ENCODE measurements around the gene NAA50. TPM values are rescaled to one million over a fixed set of nuclear protein-coding genes. Genes with fewer than 3 reads are reported as not detected.
A peak's percentile ranks its signal among the peaks of the same experiment; 100 is the strongest.

Gene NAA50
- total RNA-seq, 1 experiment from 2014 or later: 989 TPM

DNA sequence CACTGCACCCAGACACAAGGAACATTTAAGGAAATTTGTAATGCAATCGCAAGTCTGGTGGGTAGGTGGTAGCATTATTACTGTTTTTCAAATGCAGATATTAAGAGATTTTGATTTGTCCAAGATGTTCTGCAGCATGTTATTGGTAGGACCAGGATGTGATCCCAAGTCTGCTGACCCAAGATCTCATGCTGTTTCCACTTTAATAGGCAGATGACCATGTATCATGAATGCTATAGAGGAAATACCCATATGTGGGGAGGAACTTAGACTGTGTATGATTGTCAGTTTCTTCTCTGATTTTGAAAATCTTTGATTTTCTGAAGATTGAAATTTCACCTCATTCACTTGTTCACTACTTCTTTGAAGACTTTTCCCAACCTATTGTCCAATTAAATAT, 29.5 kb upstream of the NAA50 start:
- Histone ChIP-seq H3K4me3 (ENCODE audit: low read length) (no peak overlapping the region), H3K79me2 (ENCODE audit: low read length) (peaks cover 4% of the 10 kb centered on the region; the same call in 1 of the 2 replicates), H3K4me2 (ENCODE audit: low read length) (no peak overlapping the region), H2AFZ (ENCODE audit: low read length) (no peak overlapping the region), H3K27ac (ENCODE audit: low read length) (no peak overlapping the region), H3K9me3 (ENCODE audit: low read length) (no peaks in the 10 kb centered on the region), H3K27me3 (ENCODE audit: low read length) (no peaks in the 10 kb centered on the region), H3K36me3 (ENCODE audit: low read depth, low read length) (0 out of 2 replicates have a peak, but pooled peaks cover 2% of the 10 kb centered on the region), H3K4me1 (ENCODE audit: insufficient read depth, low read length) (no peaks in the 10 kb centered on the region), H3K9ac (ENCODE audit: low read length) (no peak overlapping the region), H3K9me2 (replicated peaks; ENCODE audit: low read length) (no peaks in the 10 kb centered on the region), H4K20me1 (ENCODE audit: low read length) (no peaks in the 10 kb centered on the region), H3F3A (ENCODE audit: low read length, unreplicated experiment) (no peaks in the 10 kb centered on the region)
- ATAC-seq (no peak), DNase-seq (no peak)
- ChIA-PET CTCF (no interaction called here), POLR2A (ENCODE audit: unreplicated experiment) (no interaction called here)
- no TSS peak for BruUV-seq (replicated peaks)
- intact Hi-C loops (cut with micrococcal nuclease): no loop called here
- no peak for TF ChIP-seq EZH2phosphoT487 (IDR thresholded peaks at IDR 0.05; ENCODE audit: borderline replicate concordance, low read length)
- TF ChIP-seq EZH2 (IDR thresholded peaks at IDR 0.05; ENCODE audit: low read length, unreplicated experiment): no peak
- TF ChIP-seq, protein P1, sequence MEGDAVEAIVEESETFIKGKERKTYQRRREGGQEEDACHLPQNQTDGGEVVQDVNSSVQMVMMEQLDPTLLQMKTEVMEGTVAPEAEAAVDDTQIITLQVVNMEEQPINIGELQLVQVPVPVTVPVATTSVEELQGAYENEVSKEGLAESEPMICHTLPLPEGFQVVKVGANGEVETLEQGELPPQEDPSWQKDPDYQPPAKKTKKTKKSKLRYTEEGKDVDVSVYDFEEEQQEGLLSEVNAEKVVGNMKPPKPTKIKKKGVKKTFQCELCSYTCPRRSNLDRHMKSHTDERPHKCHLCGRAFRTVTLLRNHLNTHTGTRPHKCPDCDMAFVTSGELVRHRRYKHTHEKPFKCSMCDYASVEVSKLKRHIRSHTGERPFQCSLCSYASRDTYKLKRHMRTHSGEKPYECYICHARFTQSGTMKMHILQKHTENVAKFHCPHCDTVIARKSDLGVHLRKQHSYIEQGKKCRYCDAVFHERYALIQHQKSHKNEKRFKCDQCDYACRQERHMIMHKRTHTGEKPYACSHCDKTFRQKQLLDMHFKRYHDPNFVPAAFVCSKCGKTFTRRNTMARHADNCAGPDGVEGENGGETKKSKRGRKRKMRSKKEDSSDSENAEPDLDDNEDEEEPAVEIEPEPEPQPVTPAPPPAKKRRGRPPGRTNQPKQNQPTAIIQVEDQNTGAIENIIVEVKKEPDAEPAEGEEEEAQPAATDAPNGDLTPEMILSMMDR (conservative IDR thresholded peaks at IDR 0.05; ENCODE audit: low read depth, low read length): no peak

DNA sequence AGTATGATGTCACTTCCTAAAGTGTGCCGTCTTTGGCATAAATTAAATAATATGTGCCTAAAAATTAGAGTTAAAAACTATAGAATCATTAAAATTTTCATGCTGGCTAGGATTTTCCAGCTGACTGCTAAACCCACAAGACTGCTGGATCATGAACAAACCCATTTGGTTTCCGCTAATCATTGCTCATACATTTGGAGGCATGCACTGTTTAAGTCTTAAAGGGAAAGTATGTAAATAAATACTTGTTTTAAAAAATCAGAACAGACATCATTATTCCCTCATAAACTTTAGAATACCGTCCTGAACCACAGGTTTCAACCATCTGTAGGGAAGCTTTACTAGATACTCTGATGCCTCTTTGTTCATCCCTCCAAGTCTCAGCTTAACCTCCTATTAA, 27.3 kb upstream of the NAA50 start:
- Histone ChIP-seq H2AFZ (ENCODE audit: low read length) (no peak overlapping the region), H3K4me3 (ENCODE audit: low read length) (no peak overlapping the region), H3K4me1 (ENCODE audit: insufficient read depth, low read length) (peaks cover 8% of the 10 kb centered on the region), H3K9me3 (ENCODE audit: low read length) (no peaks in the 10 kb centered on the region), H3K9me2 (replicated peaks; ENCODE audit: low read length) (no peaks in the 10 kb centered on the region), H3K79me2 (ENCODE audit: low read length) (peaks cover 4% of the 10 kb centered on the region; the same call in 1 of the 2 replicates), H3K27me3 (ENCODE audit: low read length) (no peaks in the 10 kb centered on the region), H3K9ac (ENCODE audit: low read length) (no peak overlapping the region), H4K20me1 (ENCODE audit: low read length) (no peaks in the 10 kb centered on the region), H3K4me2 (ENCODE audit: low read length) (no peak overlapping the region), H3F3A (ENCODE audit: low read length, unreplicated experiment) (no peaks in the 10 kb centered on the region), H3K36me3 (ENCODE audit: low read depth, low read length) (no peaks in the 10 kb centered on the region), H3K27ac (ENCODE audit: low read length) (no peak overlapping the region)
- CTCF ChIA-PET: no interaction called here
- ATAC-seq (no peak), DNase-seq (peak; percentile 18)
- no TSS peak for BruUV-seq (replicated peaks)
- POLR2A ChIA-PET (ENCODE audit: unreplicated experiment): no interaction called here
- TF ChIP-seq EZH2 (IDR thresholded peaks at IDR 0.05; ENCODE audit: low read length, unreplicated experiment): no peak
- no peak for TF ChIP-seq EZH2phosphoT487 (IDR thresholded peaks at IDR 0.05; ENCODE audit: borderline replicate concordance, low read length)
- TF ChIP-seq, protein P1 (conservative IDR thresholded peaks at IDR 0.05; ENCODE audit: low read depth, low read length): no peak
- intact Hi-C loops (cut with micrococcal nuclease): no loop called here

DNA sequence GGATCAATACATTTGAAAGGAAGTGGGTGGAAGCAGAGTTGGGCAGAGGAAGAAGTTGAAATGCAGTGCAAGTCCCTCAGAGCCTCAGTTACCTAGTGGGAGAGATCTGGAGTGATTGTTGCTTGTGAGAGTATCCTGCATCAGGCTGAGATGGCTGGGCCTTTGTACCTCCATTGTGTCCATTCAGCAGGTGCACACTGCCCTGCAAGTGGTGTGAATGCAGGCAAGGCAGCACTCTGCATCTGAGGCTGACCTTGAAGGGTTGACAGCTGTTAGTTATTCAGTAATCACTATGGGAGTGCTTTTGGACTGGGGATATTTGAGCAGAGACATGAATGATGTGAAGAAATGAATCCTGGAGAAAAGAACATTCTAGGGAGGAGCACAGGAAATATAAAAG, 25.9 kb upstream of the NAA50 start:
- no peak overlapping the region for H3K9ac ChIP-seq (ENCODE audit: low read length)
- CTCF ChIA-PET: no interaction called here
- H4K20me1 ChIP-seq (ENCODE audit: low read length): no peaks in the 10 kb centered on the region
- TF ChIP-seq EZH2phosphoT487 (IDR thresholded peaks at IDR 0.05; ENCODE audit: borderline replicate concordance, low read length): no peak
- TF ChIP-seq EZH2 (IDR thresholded peaks at IDR 0.05; ENCODE audit: low read length, unreplicated experiment): no peak
- TF ChIP-seq, protein P1 (conservative IDR thresholded peaks at IDR 0.05; ENCODE audit: low read depth, low read length): no peak
- H3K27ac ChIP-seq (ENCODE audit: low read length): no peak overlapping the region
- no peaks in the 10 kb centered on the region for H3K79me2 ChIP-seq (ENCODE audit: low read length)
- DNase-seq: no peak
- H3K9me2 ChIP-seq (replicated peaks; ENCODE audit: low read length): no peaks in the 10 kb centered on the region
- H3K4me1 ChIP-seq (ENCODE audit: insufficient read depth, low read length): peaks cover 8% of the 10 kb centered on the region
- H2AFZ ChIP-seq (ENCODE audit: low read length): no peak overlapping the region
- H3K4me2 ChIP-seq (ENCODE audit: low read length): no peak overlapping the region
- H3K27me3 ChIP-seq (ENCODE audit: low read length): no peaks in the 10 kb centered on the region
- intact Hi-C loops (cut with micrococcal nuclease): no loop called here
- no peak for ATAC-seq
- no peaks in the 10 kb centered on the region for H3F3A ChIP-seq (ENCODE audit: low read length, unreplicated experiment)
- H3K4me3 ChIP-seq (ENCODE audit: low read length): no peak overlapping the region
- H3K36me3 ChIP-seq (ENCODE audit: low read depth, low read length): no peaks in the 10 kb centered on the region
- no peaks in the 10 kb centered on the region for H3K9me3 ChIP-seq (ENCODE audit: low read length)
- no TSS peak for BruUV-seq (replicated peaks)
- POLR2A ChIA-PET (ENCODE audit: unreplicated experiment): no interaction called here
